Stimulated activated CD4-positive, alpha-beta T cell treated with anti-CD3 and anti-CD28 coated beads, Interleukin-1b, Interleukin-23, amount 100 ng/mL, for 24 hours (primary cell): ENCODE results near the gene PCBP2.
"Not testable (repeated sequence)": the region's sequence is repeated elsewhere in the genome, so short reads cannot be mapped to it uniquely, and the experiment has no call there.

Experiments
- DNase-seq, 4 experiments: peaks; one replicate each; pipeline ENCODE4 v3.0.0-alpha.2; 2020; ENCODE audit warnings: low read depth in 4 of 4, low spot score in 1 of 4

Gene PCBP2

GRCh38 chr12:53468282-53468681, 16.4 kb downstream of the PCBP2 start:
- no peak for DNase-seq

- DNase-seq: no peak
Observed at GRCh38 chr12:53472056-53472582, 20.2 kb downstream of the PCBP2 start.

- no peak for DNase-seq
Observed at GRCh38 chr12:53474077-53474476, 22.2 kb downstream of the PCBP2 start.

GRCh38 chr12:53474819-53475218, 22.9 kb downstream of the PCBP2 start:
- no peak for DNase-seq

GRCh38 chr12:53476769-53477209, 24.9 kb downstream of the PCBP2 start:
- no peak for DNase-seq

- DNase-seq: no peak
Observed at GRCh38 chr12:53478865-53479264, 27.0 kb downstream of the PCBP2 start.

GRCh38 chr12:53479331-53479730, 27.4 kb downstream of the PCBP2 start:
- no peak for DNase-seq

GRCh38 chr12:53480491-53481442, 28.9 kb downstream of the PCBP2 start:
- no peak for DNase-seq

GRCh38 chr12:53481458-53481857, 29.6 kb downstream of the PCBP2 start:
- not testable (repeated sequence) for DNase-seq

GRCh38 chr12:53481939-53482586, 30.2 kb downstream of the PCBP2 start:
- no peak for DNase-seq

- DNase-seq: no peak
Observed at GRCh38 chr12:53482626-53483168, 30.8 kb downstream of the PCBP2 start.

- DNase-seq: no peak
Observed at GRCh38 chr12:53483225-53483978, 31.5 kb downstream of the PCBP2 start.

- DNase-seq: no peak
Observed at GRCh38 chr12:53483979-53484377, 32.1 kb downstream of the PCBP2 start.

- DNase-seq: no peak
Observed at GRCh38 chr12:53484686-53485575, 33.0 kb downstream of the PCBP2 start.

GRCh38 chr12:53485955-53486735, 34.2 kb downstream of the PCBP2 start:
- no peak for DNase-seq

GRCh38 chr12:53486736-53487487, 35.0 kb downstream of the PCBP2 start:
- DNase-seq: no peak

- DNase-seq: no peak
Observed at GRCh38 chr12:53489242-53489864, 37.5 kb downstream of the PCBP2 start.

- no peak for DNase-seq
Observed at GRCh38 chr12:53492188-53492587, 40.3 kb downstream of the PCBP2 start.
